ENCODE results near the gene UBE2E2.

UBE2E2 gene

DNA sequence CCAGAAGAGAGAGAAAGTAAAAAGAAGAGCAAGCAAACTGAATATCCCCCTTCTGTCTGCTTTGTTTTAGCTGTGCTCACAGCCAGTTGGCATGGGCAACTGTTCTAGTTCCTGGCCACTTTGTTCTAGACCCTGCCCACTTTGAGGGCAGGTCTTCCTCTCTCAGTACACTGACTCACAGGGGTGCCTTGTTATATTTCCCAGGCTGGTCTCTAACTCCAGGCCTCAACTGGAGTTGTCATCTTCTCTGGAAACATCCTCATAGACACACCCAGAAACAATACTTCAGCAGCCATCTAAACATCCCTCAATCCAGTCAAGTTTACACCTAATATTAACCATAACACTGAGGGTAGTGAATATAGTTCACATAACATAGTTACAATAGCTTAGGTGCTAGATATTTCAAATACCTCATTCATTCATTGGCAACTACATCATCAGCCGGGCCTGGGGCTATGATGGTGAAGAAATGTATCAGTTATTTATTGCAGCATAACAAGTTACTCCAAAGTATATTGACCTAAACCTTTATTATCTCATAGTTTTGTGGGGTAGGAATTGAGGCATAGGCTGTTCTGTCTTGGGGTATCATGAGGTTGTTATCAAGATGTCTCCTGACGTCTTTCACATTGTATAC lies 106.0 kb downstream of the UBE2E2 start:
- DNase-seq (ENCODE audit: low read depth) = no peak
- TF ChIP-seq, protein P1, sequence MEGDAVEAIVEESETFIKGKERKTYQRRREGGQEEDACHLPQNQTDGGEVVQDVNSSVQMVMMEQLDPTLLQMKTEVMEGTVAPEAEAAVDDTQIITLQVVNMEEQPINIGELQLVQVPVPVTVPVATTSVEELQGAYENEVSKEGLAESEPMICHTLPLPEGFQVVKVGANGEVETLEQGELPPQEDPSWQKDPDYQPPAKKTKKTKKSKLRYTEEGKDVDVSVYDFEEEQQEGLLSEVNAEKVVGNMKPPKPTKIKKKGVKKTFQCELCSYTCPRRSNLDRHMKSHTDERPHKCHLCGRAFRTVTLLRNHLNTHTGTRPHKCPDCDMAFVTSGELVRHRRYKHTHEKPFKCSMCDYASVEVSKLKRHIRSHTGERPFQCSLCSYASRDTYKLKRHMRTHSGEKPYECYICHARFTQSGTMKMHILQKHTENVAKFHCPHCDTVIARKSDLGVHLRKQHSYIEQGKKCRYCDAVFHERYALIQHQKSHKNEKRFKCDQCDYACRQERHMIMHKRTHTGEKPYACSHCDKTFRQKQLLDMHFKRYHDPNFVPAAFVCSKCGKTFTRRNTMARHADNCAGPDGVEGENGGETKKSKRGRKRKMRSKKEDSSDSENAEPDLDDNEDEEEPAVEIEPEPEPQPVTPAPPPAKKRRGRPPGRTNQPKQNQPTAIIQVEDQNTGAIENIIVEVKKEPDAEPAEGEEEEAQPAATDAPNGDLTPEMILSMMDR (conservative IDR thresholded peaks at IDR 0.05; ENCODE audit: control insufficient read depth, insufficient read depth, low read depth, low read length) = no peak
- no peak overlapping the region for H3K4me3 ChIP-seq (ENCODE audit: control insufficient read depth, low read depth, low read length)

DNA sequence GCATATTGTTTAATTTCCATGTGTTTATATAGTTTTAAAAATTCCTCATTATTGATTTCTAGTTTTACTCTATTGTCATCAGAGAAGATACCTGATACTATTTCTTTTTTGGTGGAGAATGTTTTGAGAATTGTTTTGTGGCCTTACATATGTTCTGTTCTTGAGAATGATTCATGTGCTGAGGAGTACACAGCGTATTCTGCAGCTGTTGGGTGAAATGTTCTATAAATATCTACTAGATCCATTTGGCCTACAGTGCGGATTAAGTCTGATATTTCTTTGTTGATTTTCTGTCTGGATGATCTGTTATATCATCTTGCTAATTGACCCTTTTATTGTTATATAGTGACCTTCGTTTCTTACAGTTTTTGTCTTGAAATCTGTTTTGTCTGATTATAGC lies 109.7 kb downstream of the UBE2E2 start:
- TF ChIP-seq, protein P1 (conservative IDR thresholded peaks at IDR 0.05; ENCODE audit: control insufficient read depth, insufficient read depth, low read depth, low read length) = no peak
- peak; percentile 68 for DNase-seq (ENCODE audit: low read depth)
- no peak overlapping the region for H3K4me3 ChIP-seq (ENCODE audit: control insufficient read depth, low read depth, low read length)

DNA sequence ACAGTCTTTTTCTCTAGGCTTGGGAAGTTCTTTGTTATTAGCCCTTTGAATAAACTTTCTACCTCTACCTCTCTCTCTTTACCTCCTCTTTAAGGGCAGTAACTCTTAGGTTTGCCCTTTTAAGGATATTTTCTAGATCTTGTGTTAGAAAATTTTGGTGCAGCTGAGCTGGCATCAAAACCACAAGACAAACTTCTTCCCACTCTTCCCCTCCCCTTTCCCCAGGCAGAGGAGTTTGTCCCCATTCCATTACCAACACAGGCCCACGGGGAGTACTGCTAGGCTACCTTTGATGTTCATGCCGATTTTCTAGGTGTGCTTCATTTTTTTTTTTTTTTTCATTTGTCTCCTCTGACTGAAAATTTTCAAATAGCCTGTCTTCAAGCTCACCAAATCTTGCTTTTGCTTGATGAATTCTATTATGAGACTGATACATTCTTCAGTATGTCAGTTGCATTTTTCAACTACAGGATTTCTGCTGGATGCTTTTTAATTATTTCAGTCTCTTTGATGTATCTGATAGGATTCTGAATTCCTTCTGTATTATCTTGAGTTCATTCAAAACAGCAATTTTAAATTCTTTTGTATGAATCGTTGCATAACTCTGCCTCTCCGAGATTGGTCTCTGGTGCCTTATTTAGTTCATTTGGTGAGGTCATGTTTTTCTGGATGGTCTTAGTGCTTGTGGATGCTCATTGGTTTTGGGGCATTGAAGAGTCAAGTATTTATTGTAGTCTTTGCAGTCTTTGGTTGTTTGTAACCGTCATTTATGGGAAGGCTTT lies 112.0 kb downstream of the UBE2E2 start:
- DNase-seq (ENCODE audit: low read depth) = no peak
- TF ChIP-seq, protein P1 (conservative IDR thresholded peaks at IDR 0.05; ENCODE audit: control insufficient read depth, insufficient read depth, low read depth, low read length) = no peak
- no peak overlapping the region for H3K4me3 ChIP-seq (ENCODE audit: control insufficient read depth, low read depth, low read length)

DNA sequence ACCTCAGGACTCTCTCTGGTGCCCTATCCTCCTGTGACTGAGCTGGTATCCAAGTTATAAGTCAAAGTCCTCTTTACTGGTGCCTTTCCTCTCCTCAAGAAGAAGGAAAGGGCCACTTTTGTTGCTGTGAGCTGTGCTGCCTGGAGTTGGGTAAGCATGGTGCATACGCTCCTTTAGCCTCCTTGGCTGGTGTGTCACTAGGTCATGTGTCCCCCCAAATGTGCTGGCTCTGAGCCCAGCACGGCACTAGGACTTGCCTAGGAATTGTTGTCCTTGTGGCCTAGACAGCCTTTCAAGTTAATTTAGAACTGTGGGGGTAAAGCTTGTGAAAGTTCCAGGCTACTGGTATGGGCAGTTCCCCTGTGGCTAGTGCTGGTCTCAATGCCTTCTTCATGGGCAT lies 113.8 kb downstream of the UBE2E2 start:
- DNase-seq (ENCODE audit: low read depth) = no peak

DNA sequence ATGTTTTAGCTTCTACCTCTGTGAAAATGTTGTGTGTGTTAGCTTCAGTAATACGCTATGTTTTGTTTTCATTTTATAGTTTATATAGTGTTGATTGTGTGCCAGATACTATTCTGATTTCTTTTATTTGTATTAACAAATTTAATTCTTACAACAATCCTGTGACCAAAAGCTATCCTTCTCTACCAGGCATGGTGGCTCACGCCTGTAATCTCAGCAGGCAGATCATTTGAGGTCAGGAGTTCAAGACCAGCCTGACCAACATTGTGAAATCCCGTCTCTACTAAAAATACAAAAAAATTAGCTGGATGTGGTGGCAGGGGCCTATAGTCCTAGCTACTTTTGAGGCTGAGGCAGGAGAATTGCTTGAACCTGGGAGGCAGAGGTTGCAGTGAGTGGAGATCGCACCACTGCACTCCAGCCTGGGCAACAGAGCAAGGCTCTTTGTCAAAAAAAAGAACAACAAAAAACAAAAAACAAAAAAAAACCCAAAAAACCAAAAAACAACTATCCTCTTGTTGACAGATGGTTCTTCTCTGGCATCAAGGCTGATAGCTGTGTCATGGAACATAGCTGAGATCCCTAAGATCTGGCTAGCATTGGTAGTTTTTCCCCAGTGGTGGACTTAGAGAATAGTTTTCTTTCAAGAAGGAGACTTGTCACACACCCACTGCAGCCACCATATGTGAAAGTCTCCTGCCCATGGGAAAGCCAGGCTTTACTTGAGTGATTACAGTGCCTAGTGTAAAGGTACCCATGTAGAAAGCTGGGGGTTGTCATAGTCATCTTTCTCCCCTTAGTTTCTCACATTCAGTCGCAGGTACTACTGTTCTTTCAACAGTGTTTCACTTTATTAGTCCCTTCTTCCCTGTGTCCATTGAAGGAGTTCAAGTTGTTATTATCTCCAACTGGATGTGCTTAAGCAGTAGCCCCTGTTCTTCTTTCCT lies 116.5 kb downstream of the UBE2E2 start:
- TF ChIP-seq, protein P1 (conservative IDR thresholded peaks at IDR 0.05; ENCODE audit: control insufficient read depth, insufficient read depth, low read depth, low read length) = no peak
- no peak overlapping the region for H3K4me3 ChIP-seq (ENCODE audit: control insufficient read depth, low read depth, low read length)
- DNase-seq (ENCODE audit: low read depth) = no peak

More for the DNA sequence above, 113.8 kb downstream of the UBE2E2 start:
- TF ChIP-seq, protein P1 (conservative IDR thresholded peaks at IDR 0.05; ENCODE audit: control insufficient read depth, insufficient read depth, low read depth, low read length) = no peak
- H3K4me3 ChIP-seq (ENCODE audit: control insufficient read depth, low read depth, low read length) = no peak overlapping the region

All from fibroblast of mammary gland (primary cell).